ENCODE data around the gene ORM2. TPM values are rescaled to one million over a fixed set of nuclear protein-coding genes. Genes with fewer than 3 reads are reported as not detected.
A peak's percentile ranks its signal among the peaks of the same experiment; 100 is the strongest.

Gene ORM2
- total and polyA plus RNA-seq, 7 donors, result 0.38 TPM; not detected in 6

- H3K4me1 ChIP-seq, result peaks cover 0 to 36% (median 22%) of the 10 kb centered on the region in 4 donors
- H3K4me3 ChIP-seq, result no peak overlapping the region
- whole genome bisulfite sequencing, 2 donors, result 85 to 90% methylated on average over 10 of the region's 10 CpGs
- H3K27me3 ChIP-seq, result no peaks in the 10 kb centered on the region
- peaks cover 14 to 91% (median 21%) of the 10 kb centered on the region in 4 donors for H3K36me3 ChIP-seq
- intact Hi-C loops (cut with DNase I), result loop anchor here (2.0 kb wide), 3 partner anchors 39 to 155 kb away; partner anchors contain the start of gene WHRN
- DNase-seq, result no peak
- H3K9me3 ChIP-seq, result no peaks in the 10 kb centered on the region
- TF ChIP-seq CTCF (IDR thresholded peaks at IDR 0.05) (no peak), POLR2AphosphoS5 (IDR thresholded peaks at IDR 0.05) (no peak), EP300 (IDR thresholded peaks at IDR 0.05) (no peak), POLR2A (IDR thresholded peaks at IDR 0.05) (no peak)
- peak overlapping the region; percentile 75 to 84 (median 81) for H3K27ac ChIP-seq
Measured at GRCh38 chr9:114349713-114350480, 20.2 kb downstream of the ORM2 start.

GRCh38 chr9:114350636-114351401 lies 21.1 kb downstream of the ORM2 start:
- intact Hi-C loops (cut with DNase I), result no loop called here
- Histone ChIP-seq H3K4me3 (no peak overlapping the region), H3K27ac (peak overlapping the region in 2 of 4 donors; percentile 83 to 84), H3K9me3 (no peaks in the 10 kb centered on the region), H3K27me3 (no peaks in the 10 kb centered on the region), H3K4me1 (peaks cover 0 to 31% (median 21%) of the 10 kb centered on the region in 4 donors), H3K36me3 (peaks cover 7 to 92% (median 22%) of the 10 kb centered on the region in 4 donors)
- no peak for DNase-seq
- no peak for TF ChIP-seq EP300 (IDR thresholded peaks at IDR 0.05)
- no peak for TF ChIP-seq POLR2AphosphoS5 (IDR thresholded peaks at IDR 0.05)
- TF ChIP-seq POLR2A (IDR thresholded peaks at IDR 0.05), result no peak
- no peak for TF ChIP-seq CTCF (IDR thresholded peaks at IDR 0.05)
- 93 to 94% methylated on average over 16 of the region's 16 CpGs for WGBS, 2 donors

GRCh38 chr9:114351932-114352331 lies 22.3 kb downstream of the ORM2 start:
- peak overlapping the region in 1 of 4 donors; percentile 11 for H3K27ac ChIP-seq
- H3K4me3 ChIP-seq, result no peak overlapping the region
- no peak for DNase-seq
- H3K27me3 ChIP-seq, result no peaks in the 10 kb centered on the region
- H3K4me1 ChIP-seq, result peaks cover 0 to 31% (median 21%) of the 10 kb centered on the region in 4 donors
- TF ChIP-seq EP300 (IDR thresholded peaks at IDR 0.05), result no peak
- TF ChIP-seq POLR2AphosphoS5 (IDR thresholded peaks at IDR 0.05), result peak in 3 of 4 donors; percentile 12 to 33 (median 32)
- intact Hi-C loops (cut with DNase I), result no loop called here
- H3K36me3 ChIP-seq, result peaks cover under 1 to 92% (median 22%) of the 10 kb centered on the region in 4 donors
- 79 to 82% methylated on average over 4 of the region's 4 CpGs for WGBS, 2 donors
- no peaks in the 10 kb centered on the region for H3K9me3 ChIP-seq

- DNase-seq, result no peak
- H3K36me3 ChIP-seq, result peaks cover 26 to 98% (median 38%) of the 10 kb centered on the region in 4 donors
Measured at GRCh38 chr9:114355821-114356220, 26.2 kb downstream of the ORM2 start.

More at GRCh38 chr9:114355821-114356220, 26.2 kb downstream of the ORM2 start:
- H3K27me3 ChIP-seq, result no peaks in the 10 kb centered on the region
- TF ChIP-seq POLR2AphosphoS5 (IDR thresholded peaks at IDR 0.05) (no peak), EP300 (IDR thresholded peaks at IDR 0.05) (no peak), CTCF (IDR thresholded peaks at IDR 0.05) (no peak), POLR2A (IDR thresholded peaks at IDR 0.05) (no peak)
- intact Hi-C loops (cut with DNase I), result no loop called here
- H3K4me1 ChIP-seq, result no peaks in the 10 kb centered on the region
- H3K4me3 ChIP-seq, result no peak overlapping the region
- no peaks in the 10 kb centered on the region for H3K9me3 ChIP-seq
- WGBS, 2 donors, result 94 to 95% methylated on average over 6 of the region's 6 CpGs
- H3K27ac ChIP-seq, result no peak overlapping the region

All from sigmoid colon (tissue), 7 donors.